Measurements from ENCODE around the gene OPN5.

- TF ChIP-seq EZH2phosphoT487 (IDR thresholded peaks at IDR 0.05; ENCODE audit: borderline replicate concordance, low read length) (no peak), CTCF (conservative IDR thresholded peaks at IDR 0.05; ENCODE audit: low read depth, low read length) (no peak), EZH2 (IDR thresholded peaks at IDR 0.05; ENCODE audit: low read length, unreplicated experiment) (no peak)
These were observed 44.4 kb upstream of the OPN5 start for GRCh38 chr6:47737406-47737805.

Measured in PC-3 (cell line).